Measurements from ENCODE around the gene EFTUD2. TPM values are rescaled to one million over a fixed set of nuclear protein-coding genes. Genes with fewer than 3 reads are reported as not detected.

The EFTUD2 gene
- total RNA-seq, 4 donors from 2014 or later: 65.0 to 116 (median 81.3) TPM

DNA sequence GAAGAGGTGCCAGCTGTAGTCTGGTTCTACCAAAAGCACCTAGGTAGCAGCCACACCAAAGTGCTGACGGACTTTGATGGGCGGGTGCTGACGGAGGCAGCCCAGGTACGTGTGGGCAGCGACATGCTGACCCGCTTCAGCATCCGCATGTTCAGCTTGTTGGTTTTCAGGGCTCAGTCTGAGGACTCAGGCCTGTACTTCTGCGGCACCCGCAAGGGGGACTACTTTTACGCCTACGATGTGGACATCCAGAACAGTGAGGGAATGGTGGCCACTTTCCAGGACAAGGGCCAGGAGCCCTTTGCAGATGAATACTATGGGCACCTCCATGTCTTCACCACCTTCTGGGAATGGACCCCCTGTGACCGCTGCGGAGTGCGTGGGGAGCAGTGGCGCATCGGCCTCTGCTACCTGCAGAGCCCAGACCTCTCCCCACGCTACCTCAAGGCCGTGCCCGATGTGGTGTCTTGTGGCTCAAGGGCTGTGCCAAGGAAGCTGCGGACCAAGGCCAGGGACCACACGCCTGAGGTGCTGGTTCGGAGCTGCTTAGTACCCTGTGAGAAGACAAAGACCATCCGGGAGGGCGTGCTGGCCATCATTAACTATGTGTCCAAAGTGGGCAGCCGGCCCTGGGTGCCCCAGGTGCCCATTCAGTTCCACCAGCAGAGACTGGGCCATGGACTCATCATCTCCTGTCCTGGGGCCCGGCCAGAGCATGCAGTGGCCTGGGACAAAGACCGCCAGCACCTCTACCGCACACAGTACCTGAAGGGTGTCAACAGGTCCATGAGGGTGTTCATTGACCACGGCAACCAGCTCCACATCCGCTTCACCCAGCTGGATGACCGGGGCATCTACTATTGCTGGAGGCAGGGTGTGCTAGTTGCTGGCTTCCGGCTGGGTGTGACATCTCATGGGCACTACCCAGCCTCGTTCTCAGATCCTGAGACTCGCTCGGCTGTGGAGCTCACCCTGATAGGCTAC, 5.0 kb upstream of the EFTUD2 start:
- ATAC-seq (no peak), DNase-seq (no peak)
- TF ChIP-seq, protein P1, sequence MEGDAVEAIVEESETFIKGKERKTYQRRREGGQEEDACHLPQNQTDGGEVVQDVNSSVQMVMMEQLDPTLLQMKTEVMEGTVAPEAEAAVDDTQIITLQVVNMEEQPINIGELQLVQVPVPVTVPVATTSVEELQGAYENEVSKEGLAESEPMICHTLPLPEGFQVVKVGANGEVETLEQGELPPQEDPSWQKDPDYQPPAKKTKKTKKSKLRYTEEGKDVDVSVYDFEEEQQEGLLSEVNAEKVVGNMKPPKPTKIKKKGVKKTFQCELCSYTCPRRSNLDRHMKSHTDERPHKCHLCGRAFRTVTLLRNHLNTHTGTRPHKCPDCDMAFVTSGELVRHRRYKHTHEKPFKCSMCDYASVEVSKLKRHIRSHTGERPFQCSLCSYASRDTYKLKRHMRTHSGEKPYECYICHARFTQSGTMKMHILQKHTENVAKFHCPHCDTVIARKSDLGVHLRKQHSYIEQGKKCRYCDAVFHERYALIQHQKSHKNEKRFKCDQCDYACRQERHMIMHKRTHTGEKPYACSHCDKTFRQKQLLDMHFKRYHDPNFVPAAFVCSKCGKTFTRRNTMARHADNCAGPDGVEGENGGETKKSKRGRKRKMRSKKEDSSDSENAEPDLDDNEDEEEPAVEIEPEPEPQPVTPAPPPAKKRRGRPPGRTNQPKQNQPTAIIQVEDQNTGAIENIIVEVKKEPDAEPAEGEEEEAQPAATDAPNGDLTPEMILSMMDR (IDR thresholded peaks at IDR 0.05 in 4 of 5, conservative IDR thresholded peaks at IDR 0.05 in 1 of 5): no peak
- no peak for TF ChIP-seq POLR2A (IDR thresholded peaks at IDR 0.05)
- Histone ChIP-seq H3K27ac (no peak overlapping the region), H3K4me1 (peaks cover 6% of the 10 kb centered on the region in 2 donors), H3K4me3 (no peak overlapping the region), H3K9me3 (no peaks in the 10 kb centered on the region), H3K36me3 (no peaks in the 10 kb centered on the region), H3K27me3 (no peaks in the 10 kb centered on the region)
- intact Hi-C loops (cut with DNase I; ENCODE audit: low total_unique reads) (no loop called here), in situ Hi-C loops (cut with MboI; ENCODE audit: low sequenced_read_pairs in 4 of 4) (loop anchor here in 2 of 4 donors (25.0 kb wide), 2 partner anchors 208 to 233 kb away; partner anchors contain the start of genes ACBD4 (in 1 of the 2), HEXIM1 (in 1 of the 2) and PLCD3 (in 1 of the 2))

GRCh38 chr17:44903012-44903685, 3.9 kb upstream of the EFTUD2 start:
- ATAC-seq (no peak), DNase-seq (no peak)
- H3K27ac ChIP-seq: no peak overlapping the region
- intact Hi-C loops (cut with DNase I; ENCODE audit: low total_unique reads): no loop called here
- H3K4me1 ChIP-seq: peaks cover 12 to 13% of the 10 kb centered on the region in 2 donors
- no peak overlapping the region for H3K4me3 ChIP-seq
- H3K36me3 ChIP-seq: no peaks in the 10 kb centered on the region
- no peaks in the 10 kb centered on the region for H3K27me3 ChIP-seq
- H3K9me3 ChIP-seq: no peaks in the 10 kb centered on the region
- no peak for TF ChIP-seq POLR2A (IDR thresholded peaks at IDR 0.05)
- TF ChIP-seq, protein P1 (IDR thresholded peaks at IDR 0.05 in 4 of 5, conservative IDR thresholded peaks at IDR 0.05 in 1 of 5): no peak
- in situ Hi-C loops (cut with MboI; ENCODE audit: low sequenced_read_pairs in 4 of 4): loop anchor here in 2 of 4 donors (25.0 kb wide), 2 partner anchors 209 to 234 kb away; partner anchors contain the start of genes ACBD4 (in 1 of the 2), HEXIM1 (in 1 of the 2) and PLCD3 (in 1 of the 2)

DNA sequence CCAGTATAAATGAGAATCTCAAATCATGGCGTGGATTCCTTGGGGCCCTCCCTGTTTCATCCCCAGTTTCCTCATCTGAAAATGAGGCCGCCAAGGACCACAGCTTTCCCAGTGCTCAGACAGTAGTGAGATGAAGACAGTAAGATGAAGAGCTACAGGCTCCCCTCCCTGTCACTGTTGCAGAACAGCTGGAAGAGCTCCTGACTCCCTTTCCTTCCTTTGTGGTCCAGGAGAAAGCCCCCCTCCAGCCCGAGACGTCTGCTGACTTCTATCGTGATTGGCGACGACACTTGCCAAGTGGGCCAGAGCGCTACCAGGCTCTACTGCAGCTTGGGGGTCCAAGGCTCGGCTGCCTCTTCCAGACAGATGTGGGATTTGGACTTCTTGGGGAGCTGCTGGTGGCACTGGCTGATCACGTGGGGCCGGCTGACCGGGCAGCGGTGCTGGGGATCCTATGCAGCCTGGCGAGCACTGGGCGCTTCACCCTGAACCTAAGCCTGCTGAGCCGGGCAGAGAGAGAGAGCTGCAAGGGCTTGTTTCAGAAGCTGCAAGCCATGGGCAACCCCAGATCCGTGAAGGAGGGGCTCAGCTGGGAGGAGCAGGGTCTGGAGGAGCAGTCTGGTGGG, 3.0 kb upstream of the EFTUD2 start:
- Histone ChIP-seq H3K36me3 (no peaks in the 10 kb centered on the region), H3K4me1 (peaks cover 20 to 22% of the 10 kb centered on the region in 2 donors), H3K27ac (no peak overlapping the region), H3K4me3 (no peak overlapping the region), H3K9me3 (no peaks in the 10 kb centered on the region), H3K27me3 (no peaks in the 10 kb centered on the region)
- TF ChIP-seq, protein P1 (IDR thresholded peaks at IDR 0.05 in 4 of 5, conservative IDR thresholded peaks at IDR 0.05 in 1 of 5): no peak
- TF ChIP-seq POLR2A (IDR thresholded peaks at IDR 0.05): no peak
- intact Hi-C loops (cut with DNase I; ENCODE audit: low total_unique reads) (no loop called here), in situ Hi-C loops (cut with MboI; ENCODE audit: low sequenced_read_pairs in 4 of 4) (loop anchor here in 2 of 4 donors (25.0 kb wide), 2 partner anchors 210 to 235 kb away; partner anchors contain the start of genes ACBD4 (in 1 of the 2), HEXIM1 (in 1 of the 2) and PLCD3 (in 1 of the 2))
- no peak for DNase-seq
- no peak for ATAC-seq

DNA sequence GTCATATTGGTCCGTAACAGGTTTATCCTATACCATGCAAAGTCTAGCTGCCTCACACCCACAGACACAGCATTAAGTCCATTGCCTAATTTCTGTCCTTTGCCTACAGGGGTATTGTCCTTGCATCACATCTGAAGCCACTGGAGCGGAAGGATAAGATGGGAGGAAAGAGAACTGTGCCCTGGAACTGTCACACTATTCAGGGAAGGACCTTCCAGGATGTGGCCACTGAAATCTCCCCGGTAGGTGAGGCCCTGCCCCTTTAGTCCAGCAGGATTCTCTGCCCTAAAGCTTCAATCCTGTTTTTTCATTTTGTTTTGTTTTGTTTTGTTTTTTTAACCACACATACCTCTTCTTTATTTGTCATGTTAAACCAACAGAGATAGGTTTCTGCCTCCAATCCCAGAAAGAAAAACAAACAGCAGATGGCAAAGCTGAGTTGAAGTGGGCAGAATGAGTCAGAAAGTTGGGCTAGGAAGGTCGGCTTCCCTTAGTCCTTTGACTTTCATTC, 2.2 kb upstream of the EFTUD2 start:
- Histone ChIP-seq H3K36me3 (no peaks in the 10 kb centered on the region), H3K9me3 (no peaks in the 10 kb centered on the region), H3K4me3 (no peak overlapping the region), H3K4me1 (peaks cover 20 to 23% of the 10 kb centered on the region in 2 donors), H3K27ac (no peak overlapping the region), H3K27me3 (no peaks in the 10 kb centered on the region)
- intact Hi-C loops (cut with DNase I; ENCODE audit: low total_unique reads): no loop called here
- in situ Hi-C loops (cut with MboI; ENCODE audit: low sequenced_read_pairs in 4 of 4): loop anchor here in 2 of 4 donors (25.0 kb wide), 2 partner anchors 211 to 236 kb away; partner anchors contain the start of genes ACBD4 (in 1 of the 2), HEXIM1 (in 1 of the 2) and PLCD3 (in 1 of the 2)
- ATAC-seq: no peak
- TF ChIP-seq POLR2A (IDR thresholded peaks at IDR 0.05): no peak
- TF ChIP-seq, protein P1 (IDR thresholded peaks at IDR 0.05 in 4 of 5, conservative IDR thresholded peaks at IDR 0.05 in 1 of 5): no peak
- DNase-seq: no peak

All from gastrocnemius medialis (tissue), 4 donors.